Measurements from ENCODE around the gene HIVEP3. TPM values are rescaled to one million over a fixed set of nuclear protein-coding genes. Genes with fewer than 3 reads are reported as not detected.

Gene HIVEP3
- polyA plus RNA-seq, 1 donor (not counting 4 experiments of a cell fraction or from before 2014, with no cell fraction given): 1.1 TPM

DNA sequence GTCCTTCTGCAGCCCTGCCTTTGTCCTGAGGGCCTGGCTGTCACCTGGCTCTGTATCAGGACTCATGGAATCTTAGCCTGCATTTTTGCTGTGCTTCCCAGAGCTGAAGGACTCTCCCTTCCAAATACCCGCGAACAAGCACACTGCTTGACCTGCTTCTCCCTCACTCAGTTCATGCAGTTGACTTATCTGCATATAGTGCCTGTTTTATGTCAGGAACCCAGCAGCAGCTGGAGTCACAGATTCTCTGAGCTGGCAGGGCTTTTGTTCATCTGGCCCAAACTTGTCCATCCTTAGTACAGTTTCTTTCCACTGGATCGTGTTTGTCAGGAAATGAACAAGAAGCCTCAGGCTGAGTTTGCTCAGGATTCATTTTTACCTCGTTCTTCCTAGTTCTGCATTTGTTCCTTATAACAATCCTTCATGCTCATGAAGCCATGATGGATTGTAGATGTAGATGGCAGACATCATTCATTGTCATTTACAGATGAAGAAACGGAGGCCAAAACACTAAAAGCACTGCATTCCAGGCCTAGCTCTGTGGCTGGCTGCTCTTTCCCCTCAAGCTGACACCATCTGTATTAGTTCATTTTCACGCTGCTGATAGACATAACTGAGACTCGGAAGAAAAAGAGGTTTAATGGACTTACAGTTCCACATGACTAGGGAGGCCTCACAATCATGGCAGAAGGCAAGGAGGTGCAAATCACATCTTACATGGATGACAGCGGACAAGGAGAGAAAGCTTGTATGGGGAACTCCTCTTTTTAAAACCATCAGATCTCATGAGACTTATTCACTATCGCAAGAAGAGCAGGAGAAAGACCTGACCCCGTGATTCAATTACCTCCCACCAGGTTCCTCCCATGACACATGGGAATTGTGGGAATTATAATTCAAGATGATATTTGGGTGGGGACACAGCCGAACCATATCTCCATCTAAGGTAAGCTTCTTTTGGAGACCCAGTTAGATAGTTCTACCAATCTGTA, 150.9 kb downstream of the HIVEP3 start:
- Histone ChIP-seq H3K79me2 (ENCODE audit: control insufficient read depth, insufficient read depth, low read length) (no peaks in the 10 kb centered on the region), H3K4me3 (ENCODE audit: control insufficient read depth in 2 of 3, extremely low read depth in 1 of 3, insufficient read depth in 2 of 3, low read depth in 1 of 3, low read length in 3 of 3) (no peak overlapping the region), H3K27me3 (ENCODE audit: control insufficient read depth, extremely low read depth, insufficient read depth, low read length) (no peaks in the 10 kb centered on the region), H3K9ac (ENCODE audit: control insufficient read depth, extremely low read depth, insufficient read depth, low read length) (no peak overlapping the region), H2AFZ (ENCODE audit: control insufficient read depth, low read length) (peak overlapping the region; percentile 3), H3K9me3 (ENCODE audit: control insufficient read depth, low read depth, low read length) (no peaks in the 10 kb centered on the region), H3K4me2 (ENCODE audit: control insufficient read depth, extremely low read depth, insufficient read depth, low read depth, low read length) (peak overlapping the region; percentile 0), H3K9me1 (ENCODE audit: control insufficient read depth, extremely low read depth, insufficient read depth, low read length) (peaks cover 3% of the 10 kb centered on the region), H4K20me1 (ENCODE audit: control insufficient read depth, extremely low read depth, insufficient read depth, low read length) (no peaks in the 10 kb centered on the region), H3K36me3 (ENCODE audit: control insufficient read depth in 2 of 2, extremely low read depth in 1 of 2, insufficient read depth in 2 of 2, low read length in 2 of 2) (no peaks in the 10 kb centered on the region), H3K27ac (ENCODE audit: control insufficient read depth, insufficient read depth, low read length) (no peak overlapping the region), H3K4me1 (ENCODE audit: control insufficient read depth, extremely low read depth, insufficient read depth, low read length) (peaks cover 21% of the 10 kb centered on the region)
- DNase-seq (ENCODE audit: low read depth, low spot score) (no peak), FAIRE-seq (peak; percentile 97)
- dilution Hi-C loops (cut with MboI; ENCODE audit: extremely low pct_ligation_motif_present, low sequenced_read_pairs): no loop called here
- no peak for TF ChIP-seq EZH2 (IDR thresholded peaks at IDR 0.05; ENCODE audit: low read length)
- TF ChIP-seq, protein P1, sequence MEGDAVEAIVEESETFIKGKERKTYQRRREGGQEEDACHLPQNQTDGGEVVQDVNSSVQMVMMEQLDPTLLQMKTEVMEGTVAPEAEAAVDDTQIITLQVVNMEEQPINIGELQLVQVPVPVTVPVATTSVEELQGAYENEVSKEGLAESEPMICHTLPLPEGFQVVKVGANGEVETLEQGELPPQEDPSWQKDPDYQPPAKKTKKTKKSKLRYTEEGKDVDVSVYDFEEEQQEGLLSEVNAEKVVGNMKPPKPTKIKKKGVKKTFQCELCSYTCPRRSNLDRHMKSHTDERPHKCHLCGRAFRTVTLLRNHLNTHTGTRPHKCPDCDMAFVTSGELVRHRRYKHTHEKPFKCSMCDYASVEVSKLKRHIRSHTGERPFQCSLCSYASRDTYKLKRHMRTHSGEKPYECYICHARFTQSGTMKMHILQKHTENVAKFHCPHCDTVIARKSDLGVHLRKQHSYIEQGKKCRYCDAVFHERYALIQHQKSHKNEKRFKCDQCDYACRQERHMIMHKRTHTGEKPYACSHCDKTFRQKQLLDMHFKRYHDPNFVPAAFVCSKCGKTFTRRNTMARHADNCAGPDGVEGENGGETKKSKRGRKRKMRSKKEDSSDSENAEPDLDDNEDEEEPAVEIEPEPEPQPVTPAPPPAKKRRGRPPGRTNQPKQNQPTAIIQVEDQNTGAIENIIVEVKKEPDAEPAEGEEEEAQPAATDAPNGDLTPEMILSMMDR (optimal IDR thresholded peaks at IDR 0.05 in 1 of 3, IDR thresholded peaks at IDR 0.05 in 1 of 3, conservative IDR thresholded peaks at IDR 0.05 in 1 of 3; ENCODE audit: extremely low read depth in 1 of 3, insufficient read depth in 2 of 3, low read length in 3 of 3): no peak

DNA sequence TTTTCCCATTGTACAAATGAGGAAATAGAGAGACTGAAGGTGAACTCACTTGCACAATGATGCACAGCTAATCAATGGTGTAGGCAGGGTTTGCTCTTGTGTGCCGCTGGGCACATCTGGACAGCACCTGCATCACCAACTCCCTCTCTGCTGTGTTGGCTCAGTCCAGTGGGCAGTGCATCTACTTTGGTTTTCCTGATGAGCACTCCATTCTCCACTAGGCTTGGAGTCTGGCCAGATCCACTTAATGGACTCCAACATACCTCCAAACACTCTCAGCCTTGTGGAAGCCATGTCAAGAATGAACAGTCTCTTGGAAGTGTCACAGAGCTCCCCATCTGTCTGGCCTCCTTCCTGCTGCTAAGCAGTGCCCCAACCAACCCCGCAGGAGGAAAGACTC, 152.2 kb downstream of the HIVEP3 start:
- no peak overlapping the region for H3K27ac ChIP-seq (ENCODE audit: control insufficient read depth, insufficient read depth, low read length)
- no peaks in the 10 kb centered on the region for H3K36me3 ChIP-seq (ENCODE audit: control insufficient read depth in 2 of 2, extremely low read depth in 1 of 2, insufficient read depth in 2 of 2, low read length in 2 of 2)
- H3K4me3 ChIP-seq (ENCODE audit: control insufficient read depth in 2 of 3, extremely low read depth in 1 of 3, insufficient read depth in 2 of 3, low read depth in 1 of 3, low read length in 3 of 3): no peak overlapping the region
- H4K20me1 ChIP-seq (ENCODE audit: control insufficient read depth, extremely low read depth, insufficient read depth, low read length): no peaks in the 10 kb centered on the region
- no peak overlapping the region for H2AFZ ChIP-seq (ENCODE audit: control insufficient read depth, low read length)
- H3K9ac ChIP-seq (ENCODE audit: control insufficient read depth, extremely low read depth, insufficient read depth, low read length): no peak overlapping the region
- FAIRE-seq (no peak), DNase-seq (ENCODE audit: low read depth, low spot score) (no peak)
- no peaks in the 10 kb centered on the region for H3K27me3 ChIP-seq (ENCODE audit: control insufficient read depth, extremely low read depth, insufficient read depth, low read length)
- H3K9me1 ChIP-seq (ENCODE audit: control insufficient read depth, extremely low read depth, insufficient read depth, low read length): peaks cover 3% of the 10 kb centered on the region
- H3K4me1 ChIP-seq (ENCODE audit: control insufficient read depth, extremely low read depth, insufficient read depth, low read length): peaks cover 21% of the 10 kb centered on the region
- H3K4me2 ChIP-seq (ENCODE audit: control insufficient read depth, extremely low read depth, insufficient read depth, low read depth, low read length): no peak overlapping the region
- H3K9me3 ChIP-seq (ENCODE audit: control insufficient read depth, low read depth, low read length): no peaks in the 10 kb centered on the region
- dilution Hi-C loops (cut with MboI; ENCODE audit: extremely low pct_ligation_motif_present, low sequenced_read_pairs): no loop called here
- H3K79me2 ChIP-seq (ENCODE audit: control insufficient read depth, insufficient read depth, low read length): no peaks in the 10 kb centered on the region
- TF ChIP-seq, protein P1 (optimal IDR thresholded peaks at IDR 0.05 in 1 of 3, IDR thresholded peaks at IDR 0.05 in 1 of 3, conservative IDR thresholded peaks at IDR 0.05 in 1 of 3; ENCODE audit: extremely low read depth in 1 of 3, insufficient read depth in 2 of 3, low read length in 3 of 3): no peak
- TF ChIP-seq EZH2 (IDR thresholded peaks at IDR 0.05; ENCODE audit: low read length): no peak

All from keratinocyte (primary cell).